Measurements from ENCODE around the gene CHFR. TPM values are rescaled to one million over a fixed set of nuclear protein-coding genes. Genes with fewer than 3 reads are reported as not detected.

The CHFR gene
- total RNA-seq, 2 experiments from 2014 or later = 75.1 to 85.6 TPM

DNA sequence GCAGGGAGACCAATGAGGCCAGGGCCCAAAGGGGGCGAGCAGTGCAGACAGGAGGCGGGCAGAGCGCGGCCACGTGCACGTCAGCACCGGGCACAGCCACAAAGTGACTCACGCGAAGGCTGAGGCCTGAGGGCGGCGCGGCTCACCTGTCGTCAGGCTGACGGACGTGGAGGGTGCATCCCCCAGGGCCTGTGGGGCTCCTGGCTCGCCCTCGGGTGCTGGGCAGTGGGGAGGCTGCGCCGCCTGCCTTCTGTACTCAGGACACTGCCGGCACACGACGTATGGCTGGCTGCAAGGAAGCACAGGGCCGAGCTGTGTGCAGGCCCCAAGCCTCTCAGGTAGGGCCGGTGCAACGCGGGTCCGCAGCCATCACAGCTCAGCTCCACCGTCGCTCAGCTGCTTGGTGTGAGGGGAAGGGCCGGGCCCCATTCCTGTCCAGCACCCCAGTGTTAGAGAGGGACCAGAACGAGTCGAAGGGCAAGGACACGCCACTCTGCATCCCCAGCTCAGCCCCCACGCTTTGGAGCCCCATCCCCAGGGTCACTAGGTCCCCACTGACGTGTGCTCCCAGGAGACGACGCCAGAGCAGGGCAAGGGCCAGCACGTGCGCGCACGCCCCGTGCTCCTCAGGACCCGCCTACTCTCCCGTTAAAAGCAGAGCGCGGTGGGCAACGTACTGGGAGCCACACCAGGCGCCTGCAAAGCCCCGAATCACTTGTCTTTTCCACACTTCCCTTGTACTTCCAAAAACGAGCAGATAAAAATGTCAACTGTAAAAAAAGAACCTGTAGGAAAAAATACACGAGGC is 33.9 kb downstream of the CHFR start:
- Mint-ChIP-seq H3K9me3 (no peaks in the 10 kb centered on the region), H3K27ac (no peak overlapping the region), H3K4me3 (no peak overlapping the region), H3K27me3 (no peaks in the 10 kb centered on the region), H3K4me1 (ENCODE audit: low read depth) (no peaks in the 10 kb centered on the region), H3K36me3 (ENCODE audit: low read depth) (peaks cover 74% of the 10 kb centered on the region)
- no peaks in the 10 kb centered on the region for H3K9me3 ChIP-seq (ENCODE audit: control insufficient read depth in 1 of 2, insufficient read depth in 1 of 2, low read length in 2 of 2)
- TF ChIP-seq, protein P1, sequence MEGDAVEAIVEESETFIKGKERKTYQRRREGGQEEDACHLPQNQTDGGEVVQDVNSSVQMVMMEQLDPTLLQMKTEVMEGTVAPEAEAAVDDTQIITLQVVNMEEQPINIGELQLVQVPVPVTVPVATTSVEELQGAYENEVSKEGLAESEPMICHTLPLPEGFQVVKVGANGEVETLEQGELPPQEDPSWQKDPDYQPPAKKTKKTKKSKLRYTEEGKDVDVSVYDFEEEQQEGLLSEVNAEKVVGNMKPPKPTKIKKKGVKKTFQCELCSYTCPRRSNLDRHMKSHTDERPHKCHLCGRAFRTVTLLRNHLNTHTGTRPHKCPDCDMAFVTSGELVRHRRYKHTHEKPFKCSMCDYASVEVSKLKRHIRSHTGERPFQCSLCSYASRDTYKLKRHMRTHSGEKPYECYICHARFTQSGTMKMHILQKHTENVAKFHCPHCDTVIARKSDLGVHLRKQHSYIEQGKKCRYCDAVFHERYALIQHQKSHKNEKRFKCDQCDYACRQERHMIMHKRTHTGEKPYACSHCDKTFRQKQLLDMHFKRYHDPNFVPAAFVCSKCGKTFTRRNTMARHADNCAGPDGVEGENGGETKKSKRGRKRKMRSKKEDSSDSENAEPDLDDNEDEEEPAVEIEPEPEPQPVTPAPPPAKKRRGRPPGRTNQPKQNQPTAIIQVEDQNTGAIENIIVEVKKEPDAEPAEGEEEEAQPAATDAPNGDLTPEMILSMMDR (IDR thresholded peaks at IDR 0.05) = no peak
- H3K4me3 ChIP-seq (ENCODE audit: low read length) = no peak overlapping the region
- POLR2A ChIA-PET = no interaction called here
- intact Hi-C loops (cut with DNase I, micrococcal nuclease) = no loop called here
- ATAC-seq (ENCODE audit: poor library complexity) (no peak), DNase-seq (no peak)
- no peak overlapping the region for H3K27ac ChIP-seq (ENCODE audit: low read depth in 1 of 2, low read length in 2 of 2)
- H3K4me1 ChIP-seq (ENCODE audit: insufficient read depth, low read length) = no peaks in the 10 kb centered on the region
- CTCF ChIA-PET = no interaction called here
- peaks cover 74% of the 10 kb centered on the region for H3K36me3 ChIP-seq (ENCODE audit: insufficient read depth, low read length)
- no peaks in the 10 kb centered on the region for H3K27me3 ChIP-seq (ENCODE audit: control insufficient read depth in 1 of 2, insufficient read depth in 2 of 2, low read length in 2 of 2)

DNA sequence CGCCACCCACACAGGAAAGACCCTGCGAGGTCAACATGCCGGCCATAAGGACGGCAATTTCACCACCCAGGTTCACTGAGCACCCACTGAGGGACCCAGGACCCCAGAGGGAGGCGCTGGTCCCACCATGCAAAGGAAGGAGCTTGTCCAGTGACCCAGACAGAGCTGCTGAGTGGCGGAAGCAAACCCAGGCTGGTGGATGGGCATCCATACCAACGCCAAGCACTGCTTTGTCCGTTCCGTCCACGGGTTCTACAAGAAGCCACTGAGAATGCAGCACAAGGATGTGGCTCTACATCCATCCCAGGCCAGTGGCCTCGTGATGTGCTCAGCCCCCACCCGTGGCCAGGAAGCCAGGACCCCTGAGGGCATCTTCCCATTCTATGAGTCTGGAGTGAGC is 34.9 kb downstream of the CHFR start:
- peaks cover 75% of the 10 kb centered on the region for H3K36me3 ChIP-seq (ENCODE audit: insufficient read depth, low read length)
- TF ChIP-seq, protein P1 (IDR thresholded peaks at IDR 0.05) = no peak

DNA sequence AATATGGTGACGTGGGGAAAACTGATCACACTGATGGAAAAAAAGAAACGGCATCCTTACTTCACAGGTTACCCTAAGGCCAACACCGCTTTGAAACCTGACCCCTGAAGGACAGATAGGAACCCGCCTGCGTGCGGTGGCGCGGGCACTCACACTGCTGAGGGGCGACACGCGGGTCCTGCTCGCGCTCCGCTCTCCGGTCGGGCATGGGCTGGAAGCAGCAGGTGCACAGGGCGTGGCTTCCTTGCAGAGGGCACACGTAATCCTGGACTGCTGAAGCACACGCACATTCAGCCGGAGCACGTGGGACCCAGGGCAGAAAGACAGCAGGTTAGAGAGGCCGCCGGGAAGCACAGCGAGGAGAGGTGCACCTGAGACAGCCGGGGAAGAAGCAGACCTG is 35.9 kb downstream of the CHFR start:
- H3K4me3 Mint-ChIP-seq = no peak overlapping the region

More for the DNA sequence above, 34.9 kb downstream of the CHFR start:
- Histone ChIP-seq H3K4me3 (ENCODE audit: low read length) (no peak overlapping the region), H3K4me1 (ENCODE audit: insufficient read depth, low read length) (no peaks in the 10 kb centered on the region), H3K9me3 (ENCODE audit: control insufficient read depth in 1 of 2, insufficient read depth in 1 of 2, low read length in 2 of 2) (no peaks in the 10 kb centered on the region), H3K27me3 (ENCODE audit: control insufficient read depth in 1 of 2, insufficient read depth in 2 of 2, low read length in 2 of 2) (no peaks in the 10 kb centered on the region), H3K27ac (ENCODE audit: low read depth in 1 of 2, low read length in 2 of 2) (no peak overlapping the region)
- no peak overlapping the region for H3K4me3 Mint-ChIP-seq
- ChIA-PET CTCF (no interaction called here), POLR2A (no interaction called here)
- no peak for ATAC-seq (ENCODE audit: poor library complexity)
- no peaks in the 10 kb centered on the region for H3K27me3 Mint-ChIP-seq
- peaks cover 74% of the 10 kb centered on the region for H3K36me3 Mint-ChIP-seq (ENCODE audit: low read depth)
- no peak overlapping the region for H3K27ac Mint-ChIP-seq
- H3K4me1 Mint-ChIP-seq (ENCODE audit: low read depth) = peaks cover 9% of the 10 kb centered on the region
- H3K9me3 Mint-ChIP-seq = no peaks in the 10 kb centered on the region
- DNase-seq = no peak
- intact Hi-C loops (cut with DNase I, micrococcal nuclease) = no loop called here

More for the DNA sequence above, 35.9 kb downstream of the CHFR start:
- ATAC-seq (ENCODE audit: poor library complexity) (no peak), DNase-seq (no peak)
- no peaks in the 10 kb centered on the region for H3K27me3 Mint-ChIP-seq
- no peak overlapping the region for H3K27ac Mint-ChIP-seq
- Histone ChIP-seq H3K36me3 (ENCODE audit: insufficient read depth, low read length) (peaks cover 73% of the 10 kb centered on the region), H3K4me1 (ENCODE audit: insufficient read depth, low read length) (no peaks in the 10 kb centered on the region), H3K27me3 (ENCODE audit: control insufficient read depth in 1 of 2, insufficient read depth in 2 of 2, low read length in 2 of 2) (no peaks in the 10 kb centered on the region), H3K4me3 (ENCODE audit: low read length) (no peak overlapping the region), H3K9me3 (ENCODE audit: control insufficient read depth in 1 of 2, insufficient read depth in 1 of 2, low read length in 2 of 2) (no peaks in the 10 kb centered on the region), H3K27ac (ENCODE audit: low read depth in 1 of 2, low read length in 2 of 2) (no peak overlapping the region)
- intact Hi-C loops (cut with DNase I, micrococcal nuclease) = no loop called here
- TF ChIP-seq, protein P1 (IDR thresholded peaks at IDR 0.05) = no peak
- ChIA-PET CTCF (no interaction called here), POLR2A (no interaction called here)
- H3K9me3 Mint-ChIP-seq = no peaks in the 10 kb centered on the region
- peaks cover 78% of the 10 kb centered on the region for H3K36me3 Mint-ChIP-seq (ENCODE audit: low read depth)
- peaks cover 17% of the 10 kb centered on the region for H3K4me1 Mint-ChIP-seq (ENCODE audit: low read depth)
